ENCODE results near the gene XXYLT1. TPM values are rescaled to one million over a fixed set of nuclear protein-coding genes. Genes with fewer than 3 reads are reported as not detected.

The XXYLT1 gene
- total RNA-seq, 1 donor: 21.0 TPM

GRCh38 chr3:195023989-195024388, 247.0 kb downstream of the XXYLT1 start:
- H3K4me3 ChIP-seq (ENCODE audit: low read depth, low read length): no peak overlapping the region
- no peak for TF ChIP-seq CTCF (IDR thresholded peaks at IDR 0.05; ENCODE audit: insufficient read depth, low read length)
- no peak for DNase-seq (ENCODE audit: low read depth)

GRCh38 chr3:195023576-195023975, 247.4 kb downstream of the XXYLT1 start:
- TF ChIP-seq CTCF (IDR thresholded peaks at IDR 0.05; ENCODE audit: insufficient read depth, low read length): no peak
- DNase-seq (ENCODE audit: low read depth): no peak
- H3K4me3 ChIP-seq (ENCODE audit: low read depth, low read length): no peak overlapping the region

- DNase-seq (ENCODE audit: low read depth): no peak
- TF ChIP-seq CTCF (IDR thresholded peaks at IDR 0.05; ENCODE audit: insufficient read depth, low read length): no peak
- H3K4me3 ChIP-seq (ENCODE audit: low read depth, low read length): no peak overlapping the region
Observed at GRCh38 chr3:195021692-195022091, 249.3 kb downstream of the XXYLT1 start.

GRCh38 chr3:195020921-195021320, 250.0 kb downstream of the XXYLT1 start:
- H3K4me3 ChIP-seq (ENCODE audit: low read depth, low read length): no peak overlapping the region
- no peak for DNase-seq (ENCODE audit: low read depth)

GRCh38 chr3:195020185-195020584, 250.8 kb downstream of the XXYLT1 start:
- no peak for DNase-seq (ENCODE audit: low read depth)
- no peak overlapping the region for H3K4me3 ChIP-seq (ENCODE audit: low read depth, low read length)
- TF ChIP-seq CTCF (IDR thresholded peaks at IDR 0.05; ENCODE audit: insufficient read depth, low read length): no peak

More at GRCh38 chr3:195020921-195021320, 250.0 kb downstream of the XXYLT1 start:
- TF ChIP-seq CTCF (IDR thresholded peaks at IDR 0.05; ENCODE audit: insufficient read depth, low read length): no peak

- no peak for DNase-seq (ENCODE audit: low read depth)
- no peak overlapping the region for H3K4me3 ChIP-seq (ENCODE audit: low read depth, low read length)
- TF ChIP-seq CTCF (IDR thresholded peaks at IDR 0.05; ENCODE audit: insufficient read depth, low read length): no peak
Observed at GRCh38 chr3:195019335-195019734, 251.6 kb downstream of the XXYLT1 start.

Small RNA genes lying within 50 kb of the gene (small RNA-seq; reads per million reads assigned to genes)
- not detected for gene MIR3137
- not detected for gene RN7SL36P
- not detected for gene RNU6-25P

Other genes starting within 250 kb of the XXYLT1 start
- 92.3 and 113 TPM in 2 replicates for gene ACAP2, start 171.9 kb upstream of the XXYLT1 start, total RNA-seq (ENCODE audit: low replicate concordance)